Colonic mucosa (tissue), 4 donors: Measurements from ENCODE around the gene PSMF1. TPM values are rescaled to one million over a fixed set of nuclear protein-coding genes. Genes with fewer than 3 reads are reported as not detected.

Experiments
- DNase-seq: peaks from one replicate; pipeline ENCODE4 v3.0.0-alpha.2; 2020
- H3K27ac ChIP-seq: fragments of 200-600 bp; one replicate; pipeline ENCODE4 v1.8.0; 2021
- H3K27me3 ChIP-seq: fragments of 200-600 bp; one replicate; pipeline ENCODE4 v1.8.0; 2021
- H3K36me3 ChIP-seq: fragments of 200-600 bp; one replicate; pipeline ENCODE4 v1.8.0; 2021
- H3K4me1 ChIP-seq: fragments of 200-600 bp; one replicate; pipeline ENCODE4 v1.8.0; 2021; ENCODE audit warnings: mild to moderate bottlenecking
- H3K4me3 ChIP-seq: fragments of 200-600 bp; one replicate; pipeline ENCODE4 v1.8.0; 2021
- H3K9ac ChIP-seq, 2 donors: one replicate each; pipeline ENCODE4 v1.7.0; 2013; ENCODE audit warnings: control low read depth in 2 of 2, low read depth in 2 of 2, low read length in 2 of 2
- H3K9me3 ChIP-seq: fragments of 200-600 bp; one replicate; pipeline ENCODE4 v1.8.0; 2021
- intact Hi-C: fragments of 100-400 bp; cut with DNase I; formaldehyde crosslinking; loops from one replicate; pipeline ENCODE4 v1.14.1; 2022
- total RNA-seq, 2 donors: library from RNA; stranded (reverse); fragmentation: NEBNext Ultra II Directional in 1 of 2; extraction: Animal tissue kit (Norgen Biotek cat#: 25700) in 1 of 2; gene quantifications; one replicate each; pipeline ENCODE4 v1.2.1, GENCODE V29; 2021
- TF ChIP-seq, protein P1 (sequence below): fragments of 200-600 bp; IDR thresholded peaks from one replicate; pipeline ENCODE4 v1.8.0; 2022; ENCODE audit warnings: antibody characterized with exemption, mild to moderate bottlenecking
- donor health status: healthy.
- donor health status: DM: no; HTN: no; CAD: no.
- donor health status: DM: no; HTN: no; CAD: no.

The PSMF1 gene
- total RNA-seq, 2 donors from 2014 or later, result 138 to 163 TPM

DNA sequence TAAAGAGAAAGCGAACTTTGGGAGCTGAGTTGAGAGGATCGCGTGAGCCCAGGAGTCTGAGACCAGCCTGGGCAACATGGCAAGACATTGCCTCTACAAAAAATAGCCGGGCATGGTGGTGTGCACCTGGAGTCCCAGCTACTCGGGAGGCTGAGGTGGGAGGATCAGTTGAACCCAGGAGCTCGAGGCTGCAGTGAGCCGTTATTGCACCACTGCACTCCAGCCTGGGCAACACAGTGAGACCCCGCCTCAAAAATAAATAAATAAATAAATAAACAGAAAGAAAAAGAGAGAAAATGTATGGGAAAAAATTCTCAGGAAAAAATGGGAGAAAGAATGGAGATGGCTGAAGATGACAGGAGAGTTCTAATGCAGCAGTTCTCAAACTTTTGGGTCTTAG is 87.4 kb downstream of the PSMF1 start:
- DNase-seq, result no peak
- H3K4me3 ChIP-seq, result no peak overlapping the region
- no peaks in the 10 kb centered on the region for H3K36me3 ChIP-seq
- TF ChIP-seq, protein P1, sequence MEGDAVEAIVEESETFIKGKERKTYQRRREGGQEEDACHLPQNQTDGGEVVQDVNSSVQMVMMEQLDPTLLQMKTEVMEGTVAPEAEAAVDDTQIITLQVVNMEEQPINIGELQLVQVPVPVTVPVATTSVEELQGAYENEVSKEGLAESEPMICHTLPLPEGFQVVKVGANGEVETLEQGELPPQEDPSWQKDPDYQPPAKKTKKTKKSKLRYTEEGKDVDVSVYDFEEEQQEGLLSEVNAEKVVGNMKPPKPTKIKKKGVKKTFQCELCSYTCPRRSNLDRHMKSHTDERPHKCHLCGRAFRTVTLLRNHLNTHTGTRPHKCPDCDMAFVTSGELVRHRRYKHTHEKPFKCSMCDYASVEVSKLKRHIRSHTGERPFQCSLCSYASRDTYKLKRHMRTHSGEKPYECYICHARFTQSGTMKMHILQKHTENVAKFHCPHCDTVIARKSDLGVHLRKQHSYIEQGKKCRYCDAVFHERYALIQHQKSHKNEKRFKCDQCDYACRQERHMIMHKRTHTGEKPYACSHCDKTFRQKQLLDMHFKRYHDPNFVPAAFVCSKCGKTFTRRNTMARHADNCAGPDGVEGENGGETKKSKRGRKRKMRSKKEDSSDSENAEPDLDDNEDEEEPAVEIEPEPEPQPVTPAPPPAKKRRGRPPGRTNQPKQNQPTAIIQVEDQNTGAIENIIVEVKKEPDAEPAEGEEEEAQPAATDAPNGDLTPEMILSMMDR, result no peak
- H3K9ac ChIP-seq, result no peak overlapping the region
- H3K4me1 ChIP-seq, result no peaks in the 10 kb centered on the region
- H3K9me3 ChIP-seq, result no peaks in the 10 kb centered on the region
- intact Hi-C loops, result no loop called here
- H3K27me3 ChIP-seq, result no peaks in the 10 kb centered on the region
- no peak overlapping the region for H3K27ac ChIP-seq

DNA sequence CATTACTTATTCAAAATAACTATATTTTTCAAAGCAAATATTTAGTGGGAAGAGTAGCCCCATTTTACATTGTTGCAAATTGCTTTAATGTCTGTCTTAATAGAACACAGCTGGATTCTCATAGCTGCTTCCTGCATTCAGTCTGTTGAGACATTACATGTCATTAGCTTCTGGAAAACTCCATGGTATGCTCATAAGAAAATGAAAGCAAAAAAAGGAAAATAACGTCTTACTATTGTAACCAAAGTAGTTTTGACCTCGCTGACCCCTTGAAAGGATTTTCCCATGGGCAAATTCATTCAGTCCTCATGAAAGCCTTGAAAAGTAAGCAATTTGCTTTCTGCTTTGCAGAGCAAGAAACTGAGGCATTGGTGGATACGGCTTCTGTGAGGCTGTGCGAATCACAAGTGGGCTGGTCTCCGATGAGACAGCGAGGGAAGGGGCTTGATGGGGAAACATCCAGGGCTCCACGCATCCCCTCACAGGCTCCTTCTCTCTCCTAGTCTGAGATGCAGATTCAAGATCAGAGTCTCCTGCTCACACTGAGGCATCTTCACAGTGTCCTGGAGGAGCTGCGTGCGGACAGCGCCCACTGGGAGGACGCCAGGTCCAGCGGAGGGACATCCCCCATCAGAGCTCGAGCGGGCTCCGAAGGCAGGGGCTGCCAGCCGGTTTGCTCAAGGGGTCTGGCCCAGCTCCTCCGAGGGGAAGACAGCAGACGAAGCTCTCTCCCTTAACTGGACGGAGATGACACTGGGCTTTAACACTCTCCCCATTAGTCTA is 88.2 kb downstream of the PSMF1 start:
- intact Hi-C loops, result no loop called here
- Histone ChIP-seq H3K27ac (no peak overlapping the region), H3K9me3 (no peaks in the 10 kb centered on the region), H3K36me3 (no peaks in the 10 kb centered on the region), H3K27me3 (no peaks in the 10 kb centered on the region), H3K9ac (no peak overlapping the region), H3K4me1 (no peaks in the 10 kb centered on the region), H3K4me3 (no peak overlapping the region)
- no peak for DNase-seq
- TF ChIP-seq, protein P1, result no peak

DNA sequence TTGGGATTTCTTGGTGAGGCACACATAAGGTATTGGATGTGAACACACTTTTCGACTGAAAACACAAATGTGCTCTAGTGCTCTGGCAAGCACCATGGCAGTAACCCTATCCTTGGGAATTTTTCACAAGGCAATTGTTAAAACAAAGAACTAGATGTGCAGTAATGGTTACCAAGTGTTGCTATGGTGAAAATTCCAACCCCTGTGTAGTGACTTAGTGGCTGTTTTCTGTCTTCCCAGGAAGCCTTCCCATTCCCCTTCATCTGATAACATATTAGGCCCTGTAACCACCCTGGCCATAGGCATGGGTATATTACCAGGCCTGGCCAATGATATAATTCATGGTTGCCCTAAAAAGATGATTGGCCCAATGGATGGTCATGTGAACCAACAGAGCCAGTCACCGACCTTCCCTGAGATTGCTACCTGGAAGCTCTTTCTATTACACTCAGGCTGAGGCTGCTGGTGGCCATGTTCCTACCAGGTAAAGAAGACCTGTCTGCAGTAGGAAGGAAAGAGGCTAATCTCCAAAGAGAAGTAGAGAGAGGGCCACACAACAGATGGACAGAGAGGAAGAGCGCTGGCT is 89.0 kb downstream of the PSMF1 start:
- H3K36me3 ChIP-seq, result no peaks in the 10 kb centered on the region
- H3K27me3 ChIP-seq, result no peaks in the 10 kb centered on the region
- intact Hi-C loops, result no loop called here
- no peak overlapping the region for H3K4me3 ChIP-seq
- H3K4me1 ChIP-seq, result no peaks in the 10 kb centered on the region
- DNase-seq, result no peak
- H3K27ac ChIP-seq, result no peak overlapping the region
- H3K9me3 ChIP-seq, result no peaks in the 10 kb centered on the region
- no peak overlapping the region for H3K9ac ChIP-seq
- TF ChIP-seq, protein P1, result no peak

DNA sequence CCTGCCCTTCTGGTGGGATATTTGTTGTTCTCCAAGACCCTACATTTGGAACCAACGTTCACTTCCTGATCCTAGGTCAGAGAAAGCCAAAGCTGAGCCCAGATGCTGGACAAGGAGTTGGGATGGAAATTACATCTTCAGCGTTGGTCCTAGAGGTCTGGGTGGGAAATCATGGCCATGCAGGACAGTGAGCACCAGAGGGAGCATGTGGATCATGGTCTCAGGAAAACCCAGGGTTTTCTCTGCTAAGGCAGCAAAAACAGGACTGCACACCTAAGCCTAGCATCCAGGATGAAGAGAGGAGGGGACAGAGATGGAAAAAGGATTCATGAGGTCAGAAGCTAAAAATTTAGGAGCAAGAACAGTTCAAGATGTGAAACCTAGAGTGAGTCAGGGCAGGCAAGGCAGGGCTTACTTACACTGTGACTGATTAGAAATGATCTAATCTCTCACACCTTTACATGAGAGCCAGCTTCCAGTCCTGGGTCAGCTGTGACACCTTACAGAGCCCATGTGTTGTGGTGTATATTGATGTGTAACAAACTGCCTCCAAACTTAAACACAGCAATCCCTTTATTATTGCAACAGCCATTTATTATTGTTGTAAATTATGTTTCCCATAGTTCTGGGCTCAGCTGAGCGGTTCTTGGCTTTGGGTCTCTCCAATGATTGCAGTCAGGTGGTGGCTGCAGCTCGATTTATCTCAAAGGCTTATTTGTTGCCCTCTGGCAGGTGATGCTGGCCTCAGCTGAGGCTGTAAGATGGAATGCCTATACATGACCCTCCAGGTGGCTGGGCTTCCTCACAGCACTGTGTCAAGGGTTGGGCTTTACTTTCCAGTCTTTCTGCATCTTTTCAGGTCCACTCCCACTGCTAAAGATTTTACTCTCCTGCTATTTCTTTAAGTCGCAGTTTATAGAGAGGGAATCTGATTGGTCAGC is 91.3 kb downstream of the PSMF1 start:
- DNase-seq, result no peak
- TF ChIP-seq, protein P1, result no peak
- intact Hi-C loops, result loop anchor here (5.0 kb wide), 1 partner anchor 392 kb away; no protein-coding TSS in a partner anchor
- Histone ChIP-seq H3K27ac (no peak overlapping the region), H3K4me1 (no peaks in the 10 kb centered on the region), H3K9ac (no peak overlapping the region), H3K27me3 (no peaks in the 10 kb centered on the region), H3K36me3 (no peaks in the 10 kb centered on the region), H3K4me3 (no peak overlapping the region), H3K9me3 (no peaks in the 10 kb centered on the region)

DNA sequence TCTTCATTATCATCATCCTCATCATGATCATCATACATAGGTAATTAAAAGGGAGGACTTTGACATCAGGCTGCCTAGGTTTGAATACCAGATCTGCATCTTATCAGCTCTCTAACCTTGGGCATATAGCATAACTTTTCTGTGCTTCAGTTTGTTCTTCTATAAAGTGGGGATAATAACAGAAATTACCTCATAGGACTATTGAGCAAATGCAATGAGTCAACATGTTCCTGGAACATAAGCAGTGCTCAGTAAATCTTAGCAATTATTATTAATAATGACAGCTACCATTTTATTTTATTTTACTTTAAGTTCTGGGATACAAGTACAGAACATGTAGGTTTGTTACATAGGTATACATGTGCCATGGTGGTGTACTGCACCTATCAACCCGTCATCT is 92.1 kb downstream of the PSMF1 start:
- H3K9ac ChIP-seq, result no peak overlapping the region
- H3K4me3 ChIP-seq, result no peak overlapping the region
- H3K9me3 ChIP-seq, result no peaks in the 10 kb centered on the region
- intact Hi-C loops, result loop anchor here (5.0 kb wide), 1 partner anchor 393 kb away; no protein-coding TSS in a partner anchor
- H3K36me3 ChIP-seq, result no peaks in the 10 kb centered on the region
- no peaks in the 10 kb centered on the region for H3K27me3 ChIP-seq
- no peaks in the 10 kb centered on the region for H3K4me1 ChIP-seq
- DNase-seq, result no peak
- H3K27ac ChIP-seq, result no peak overlapping the region
- TF ChIP-seq, protein P1, result no peak
